Sigmoid colon (tissue), 3 donors: ENCODE results near the gene ZFAND3.

Experiments used
- CTCF ChIP-seq, 4 experiments: fragments of 450-650 bp in 3 of 4; fragments of 200-600 bp in 1 of 4; IDR thresholded peaks; one replicate each; pipeline ENCODE4 v1.5.1; 2016 to 2019; ENCODE audit warnings: antibody characterized with exemption in 4 of 4, mild to moderate bottlenecking in 3 of 4, moderate library complexity in 2 of 4
- POLR2A ChIP-seq, 2 donors: fragments of 450-650 bp; IDR thresholded peaks; one replicate each; pipeline ENCODE4 v1.6.1; 2016; ENCODE audit warnings: antibody characterized with exemption in 2 of 2, mild to moderate bottlenecking in 2 of 2, moderate library complexity in 2 of 2

- TF ChIP-seq POLR2A (IDR thresholded peaks at IDR 0.05) (no peak), CTCF (IDR thresholded peaks at IDR 0.05) (no peak)
Measured at GRCh38 chr6:37920667-37921066, 101.1 kb downstream of the ZFAND3 start.
